Suprapubic skin (tissue), 4 donors: Measurements from ENCODE around the gene SLC6A20.

Experiments used
- EP300 ChIP-seq: sonication (generic); formaldehyde crosslinking; IDR thresholded peaks from one replicate; pipeline ENCODE4 v1.6.1; 2017; ENCODE audit warnings: antibody characterized with exemption
- POLR2A ChIP-seq, 2 donors: fragments of 450-650 bp; IDR thresholded peaks; one replicate each; pipeline ENCODE4 v1.6.1; 2017; ENCODE audit warnings: antibody characterized with exemption in 2 of 2, mild to moderate bottlenecking in 2 of 2, moderate library complexity in 2 of 2
- POLR2AphosphoS5 ChIP-seq, 3 donors: sonication (generic); formaldehyde crosslinking; IDR thresholded peaks; one replicate each; pipeline ENCODE4 v1.6.1; 2017; ENCODE audit warnings: antibody characterized with exemption in 3 of 3
- TF ChIP-seq, protein P1 (sequence below), 2 donors: fragments of 200-600 bp in 1 of 2; fragments of 450-650 bp in 1 of 2; sonication (generic) in 1 of 2; IDR thresholded peaks; one replicate each; pipeline ENCODE4 v1.5.1; 2016 to 2019; ENCODE audit warnings: antibody characterized with exemption in 2 of 2, mild to moderate bottlenecking in 1 of 2, moderate library complexity in 1 of 2

DNA sequence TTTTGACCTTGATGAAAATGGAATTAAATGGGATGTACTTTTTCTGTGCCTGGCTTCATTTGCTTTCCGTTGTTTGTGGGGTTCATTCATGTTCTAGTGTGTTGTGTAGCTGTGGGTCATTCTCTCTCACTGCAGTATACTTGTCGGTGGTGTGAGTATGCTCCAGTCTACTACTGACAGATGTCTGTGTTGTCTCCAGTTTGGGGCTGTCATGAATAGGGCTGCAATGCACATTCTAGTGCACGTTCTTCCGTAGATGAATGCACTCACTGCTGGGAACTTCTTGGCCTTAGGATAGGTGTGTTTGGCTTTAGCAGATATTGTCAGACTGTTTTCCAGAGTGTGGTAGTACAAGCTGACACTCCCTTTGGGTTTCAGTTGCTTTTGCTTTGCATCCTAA lies 1.7 kb upstream of the SLC6A20 start:
- TF ChIP-seq POLR2A (IDR thresholded peaks at IDR 0.05) = no peak
- TF ChIP-seq, protein P1, sequence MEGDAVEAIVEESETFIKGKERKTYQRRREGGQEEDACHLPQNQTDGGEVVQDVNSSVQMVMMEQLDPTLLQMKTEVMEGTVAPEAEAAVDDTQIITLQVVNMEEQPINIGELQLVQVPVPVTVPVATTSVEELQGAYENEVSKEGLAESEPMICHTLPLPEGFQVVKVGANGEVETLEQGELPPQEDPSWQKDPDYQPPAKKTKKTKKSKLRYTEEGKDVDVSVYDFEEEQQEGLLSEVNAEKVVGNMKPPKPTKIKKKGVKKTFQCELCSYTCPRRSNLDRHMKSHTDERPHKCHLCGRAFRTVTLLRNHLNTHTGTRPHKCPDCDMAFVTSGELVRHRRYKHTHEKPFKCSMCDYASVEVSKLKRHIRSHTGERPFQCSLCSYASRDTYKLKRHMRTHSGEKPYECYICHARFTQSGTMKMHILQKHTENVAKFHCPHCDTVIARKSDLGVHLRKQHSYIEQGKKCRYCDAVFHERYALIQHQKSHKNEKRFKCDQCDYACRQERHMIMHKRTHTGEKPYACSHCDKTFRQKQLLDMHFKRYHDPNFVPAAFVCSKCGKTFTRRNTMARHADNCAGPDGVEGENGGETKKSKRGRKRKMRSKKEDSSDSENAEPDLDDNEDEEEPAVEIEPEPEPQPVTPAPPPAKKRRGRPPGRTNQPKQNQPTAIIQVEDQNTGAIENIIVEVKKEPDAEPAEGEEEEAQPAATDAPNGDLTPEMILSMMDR (IDR thresholded peaks at IDR 0.05) = no peak
- no peak for TF ChIP-seq POLR2AphosphoS5 (IDR thresholded peaks at IDR 0.05)
- TF ChIP-seq EP300 = no peak
